Measurements from ENCODE around the gene PIK3R1.

GRCh38 chr5:68320413-68320986 lies 104.9 kb downstream of the PIK3R1 start:
- TF ChIP-seq CTCF (conservative IDR thresholded peaks at IDR 0.05) (no peak), ZFX (IDR thresholded peaks at IDR 0.05) (no peak)
